C4-2B (cell line): ENCODE measurements around the gene KREMEN1.

Experiments used
- H3K27ac ChIP-seq: fragments of 450-650 bp; 2 replicates; pipeline ENCODE4 v1.5.1; 2017
- CTCF ChIP-seq: fragments of 450-650 bp; conservative IDR thresholded peaks from 2 replicates; pipeline ENCODE4 v1.5.1; 2017; ENCODE audit warnings: mild to moderate bottlenecking
- ZFX ChIP-seq: fragments of 450-650 bp; IDR thresholded peaks from 2 replicates; pipeline ENCODE4 v1.6.1; 2017

The KREMEN1 gene

GRCh38 chr22:29109822-29110221, 37.0 kb downstream of the KREMEN1 start:
- TF ChIP-seq ZFX (no peak), CTCF (no peak)
- H3K27ac ChIP-seq: no peak overlapping the region

- no peak overlapping the region for H3K27ac ChIP-seq
- no peak for TF ChIP-seq ZFX
- no peak for TF ChIP-seq CTCF
Measured at GRCh38 chr22:29110946-29111345, 38.1 kb downstream of the KREMEN1 start.

GRCh38 chr22:29112121-29112520, 39.3 kb downstream of the KREMEN1 start:
- no peak for TF ChIP-seq ZFX
- no peak for TF ChIP-seq CTCF
- no peak overlapping the region for H3K27ac ChIP-seq

GRCh38 chr22:29112681-29113080, 39.8 kb downstream of the KREMEN1 start:
- no peak overlapping the region for H3K27ac ChIP-seq
- no peak for TF ChIP-seq CTCF
- TF ChIP-seq ZFX: no peak

- H3K27ac ChIP-seq: no peak overlapping the region
- TF ChIP-seq ZFX (no peak), CTCF (no peak)
Measured at GRCh38 chr22:29113319-29113718, 40.5 kb downstream of the KREMEN1 start.

GRCh38 chr22:29114392-29114791, 41.6 kb downstream of the KREMEN1 start:
- TF ChIP-seq CTCF (no peak), ZFX (no peak)
- H3K27ac ChIP-seq: no peak overlapping the region

GRCh38 chr22:29115682-29116288, 43.0 kb downstream of the KREMEN1 start:
- TF ChIP-seq ZFX (no peak), CTCF (no peak)
- H3K27ac ChIP-seq: no peak overlapping the region
